GM21529 (cell line): Measurements from ENCODE around the gene ATF3.

Experiments
- ATAC-seq: cut with Tn5 transposase; IDR thresholded peaks from one replicate; pipeline ENCODE4 v1.9.1; 2021; ENCODE audit not compliant: unreplicated experiment

Gene ATF3

DNA sequence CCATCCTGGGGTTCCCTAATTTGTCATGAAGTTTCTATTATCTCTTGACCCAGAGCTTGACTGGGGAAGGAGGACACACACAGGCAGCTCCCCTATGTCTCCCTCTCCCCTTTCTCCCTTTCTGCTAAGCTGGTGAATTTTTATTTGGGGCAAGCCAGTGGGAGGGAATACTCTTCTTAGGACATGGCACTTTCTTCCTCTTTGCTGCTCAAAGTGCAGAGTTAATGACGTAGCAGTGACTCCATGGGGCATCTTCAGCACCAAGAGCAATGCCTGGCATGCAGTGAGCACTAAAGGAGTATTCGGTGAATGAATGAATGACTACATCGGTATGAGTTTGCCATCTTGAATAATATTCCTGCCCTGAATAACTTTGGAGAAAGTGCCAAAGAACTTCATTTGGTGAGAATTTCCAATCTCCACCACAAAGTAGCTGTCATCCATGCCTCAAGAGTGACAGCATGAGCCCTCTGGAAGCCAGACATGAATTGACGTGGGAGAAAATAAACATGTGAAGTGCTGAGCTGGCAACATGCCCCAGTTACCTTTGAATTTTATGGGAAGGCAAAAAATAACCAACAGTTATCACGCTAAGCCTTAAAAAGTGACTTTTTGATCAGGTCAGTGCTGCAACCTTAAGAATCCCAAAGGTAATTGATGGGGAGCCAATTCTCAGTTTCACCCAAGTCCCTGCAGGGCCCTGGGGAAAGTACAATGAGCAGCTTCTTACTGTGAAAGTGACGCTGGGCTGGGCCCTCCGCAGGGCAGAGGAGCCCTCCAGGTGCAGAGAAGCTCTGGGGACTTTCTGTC, 22.1 kb upstream of the ATF3 start:
- ATAC-seq, result peak; percentile 98

DNA sequence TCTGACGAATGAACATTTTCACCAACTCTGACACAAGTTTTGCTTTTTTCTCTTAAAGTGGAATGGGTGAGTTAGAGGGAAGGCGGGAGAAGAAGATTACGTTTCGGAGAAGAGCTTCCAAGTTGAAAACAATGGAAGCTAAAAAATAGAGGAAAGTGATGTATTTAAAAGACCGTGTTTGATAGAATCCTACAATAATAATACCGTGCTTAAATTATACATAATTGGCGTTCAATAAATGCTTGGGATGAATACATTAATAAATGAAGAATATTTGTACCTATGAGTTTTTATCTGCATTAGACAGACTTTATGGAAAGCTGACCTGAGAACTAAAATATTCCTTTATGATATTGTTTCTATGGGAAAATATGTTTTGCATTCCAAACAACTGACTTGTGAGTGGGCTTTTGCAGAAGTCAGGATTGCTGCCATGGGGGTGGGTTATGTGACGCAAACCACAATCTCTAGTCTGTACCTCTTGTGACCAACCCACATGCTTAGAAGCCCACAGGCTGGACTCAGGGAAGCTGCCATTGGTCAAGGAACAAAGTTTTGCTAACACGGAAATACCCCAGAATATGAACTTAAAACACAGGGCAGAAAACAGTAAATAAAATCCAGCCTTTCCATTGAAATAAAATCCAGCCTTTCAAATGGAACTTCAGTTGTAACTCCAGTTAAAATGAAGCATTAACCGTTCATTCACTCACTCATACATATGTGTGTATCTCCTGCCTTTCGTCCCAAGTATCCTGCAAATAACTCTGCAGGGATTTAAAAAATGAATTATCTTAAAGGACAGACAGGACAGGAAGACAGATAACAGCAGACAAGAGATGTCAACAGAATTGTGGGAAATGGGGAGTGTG, 21.3 kb upstream of the ATF3 start:
- no peak for ATAC-seq

DNA sequence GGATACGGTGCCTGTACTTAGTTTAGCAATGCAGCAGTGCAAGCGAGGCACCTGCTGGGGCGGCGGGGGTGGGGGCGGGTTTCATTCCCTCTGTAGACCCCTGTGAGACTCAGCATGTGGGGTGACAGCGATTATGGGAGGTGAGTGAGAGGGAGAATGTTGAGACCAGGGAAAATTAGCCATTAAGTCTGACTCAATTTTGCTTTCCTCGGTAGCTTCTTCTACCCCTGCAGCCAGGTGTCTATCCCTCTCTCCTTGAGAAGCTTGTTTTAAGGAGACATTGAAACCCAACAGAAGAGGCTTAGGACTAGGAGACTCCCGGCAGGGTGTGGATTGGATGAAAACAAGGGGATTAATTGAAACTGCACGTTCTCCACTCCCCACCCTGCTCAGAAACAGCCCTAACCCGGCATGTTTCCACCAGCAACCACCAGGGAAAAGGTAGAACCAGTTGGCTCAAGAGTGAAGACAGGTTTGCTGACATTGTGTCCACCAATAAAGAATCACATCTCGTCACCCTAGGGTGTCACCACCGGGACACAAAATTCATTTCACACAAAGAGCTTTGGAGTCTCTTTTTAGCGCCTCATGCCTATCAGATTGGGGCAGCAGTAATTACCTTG, 20.6 kb upstream of the ATF3 start:
- ATAC-seq, result no peak

DNA sequence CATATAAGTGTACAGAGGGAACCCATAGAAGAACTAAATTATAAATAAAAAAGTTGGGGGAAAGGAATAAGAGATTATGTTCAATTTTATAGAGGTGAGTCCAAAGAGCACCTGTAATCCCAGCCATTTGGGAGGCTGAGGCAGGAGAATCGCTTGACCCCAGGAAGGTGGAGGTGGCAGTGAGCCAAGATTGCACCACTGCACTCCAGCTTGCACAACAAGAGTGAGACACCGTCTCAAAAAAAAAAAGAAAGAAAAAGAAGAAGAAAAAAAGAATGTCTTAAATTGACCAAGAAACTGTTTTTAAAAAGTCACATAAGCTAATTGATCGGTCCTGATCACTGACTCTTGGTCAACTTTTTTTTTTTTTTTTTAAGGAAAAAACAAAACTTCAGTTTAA, 19.1 kb upstream of the ATF3 start:
- no peak for ATAC-seq

DNA sequence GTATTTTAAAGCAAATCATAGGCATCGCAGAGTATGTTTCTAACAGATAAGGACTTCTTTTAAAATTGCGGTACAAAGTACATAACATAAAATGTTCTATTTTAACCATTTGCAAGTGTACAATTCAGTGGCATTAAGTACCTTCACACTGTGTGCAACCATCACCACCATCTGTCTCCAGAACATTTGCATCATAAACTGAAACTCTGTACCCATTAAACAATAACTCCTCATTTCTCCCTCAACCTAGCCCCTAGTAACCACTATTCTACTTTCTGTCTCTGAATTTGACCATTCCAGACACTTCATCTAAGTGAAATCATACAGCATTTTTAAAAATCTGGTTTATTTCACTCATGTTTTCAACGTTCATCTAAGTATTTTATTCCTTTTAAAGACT, 16.6 kb upstream of the ATF3 start:
- ATAC-seq, result no peak

DNA sequence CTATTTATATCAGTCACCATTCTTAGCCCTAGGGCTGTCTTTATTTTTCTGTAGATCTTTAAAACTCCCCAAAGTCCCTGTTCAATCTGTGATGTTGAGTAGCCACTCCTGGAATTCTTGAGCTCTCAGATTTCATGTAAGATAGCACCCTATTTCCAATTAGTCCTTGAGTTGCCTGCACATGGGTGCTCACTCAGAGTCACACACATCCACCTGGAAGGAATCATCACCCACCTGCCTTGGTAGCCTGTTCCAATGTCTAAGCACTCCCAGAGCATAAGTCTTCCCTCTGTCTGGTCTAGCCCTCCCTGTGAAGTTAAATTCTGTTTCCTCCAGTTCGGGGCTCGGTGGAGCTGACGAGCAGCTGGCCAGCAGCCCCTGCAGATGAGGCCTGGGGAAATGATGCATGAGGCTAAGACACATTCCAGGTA, 14.7 kb upstream of the ATF3 start:
- no peak for ATAC-seq

DNA sequence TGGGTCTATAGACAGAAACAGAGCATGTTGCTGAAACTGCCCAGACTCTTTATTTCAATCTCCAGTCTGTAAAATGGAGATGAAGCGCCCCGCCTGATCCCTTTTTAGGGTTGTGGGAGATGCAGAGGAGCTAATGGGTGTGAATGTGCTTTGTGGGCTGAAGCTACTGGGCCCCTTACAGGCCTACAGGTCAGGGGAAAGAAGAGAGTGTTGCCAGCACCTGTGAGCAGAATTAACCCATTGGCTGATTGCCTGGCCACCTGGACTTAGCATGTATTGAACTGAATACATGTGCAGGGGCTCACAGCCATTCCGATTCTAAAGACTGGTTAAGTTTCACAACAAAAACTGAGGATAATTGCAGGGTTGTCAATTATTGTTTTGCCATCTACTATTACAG, 13.9 kb upstream of the ATF3 start:
- ATAC-seq, result no peak

DNA sequence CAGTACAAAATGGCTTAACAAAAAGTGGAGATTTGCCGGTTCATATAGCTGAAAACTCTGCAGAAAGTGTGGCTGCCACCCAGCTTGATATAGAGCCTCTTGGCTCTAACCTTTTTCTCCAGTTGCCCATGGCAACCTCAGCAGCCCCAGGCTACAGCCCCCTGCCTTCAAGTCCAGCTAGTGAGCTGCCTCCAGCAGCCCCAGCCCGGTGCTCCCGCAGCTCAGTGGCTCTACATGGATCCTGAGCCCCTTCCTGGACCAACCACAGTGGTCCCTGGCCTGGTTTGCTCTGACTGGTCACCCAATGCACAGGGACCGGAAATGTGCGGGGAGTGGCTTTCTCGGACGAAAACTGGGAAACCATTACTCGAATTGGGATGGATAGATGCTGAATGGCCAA, 13.3 kb upstream of the ATF3 start:
- no peak for ATAC-seq

DNA sequence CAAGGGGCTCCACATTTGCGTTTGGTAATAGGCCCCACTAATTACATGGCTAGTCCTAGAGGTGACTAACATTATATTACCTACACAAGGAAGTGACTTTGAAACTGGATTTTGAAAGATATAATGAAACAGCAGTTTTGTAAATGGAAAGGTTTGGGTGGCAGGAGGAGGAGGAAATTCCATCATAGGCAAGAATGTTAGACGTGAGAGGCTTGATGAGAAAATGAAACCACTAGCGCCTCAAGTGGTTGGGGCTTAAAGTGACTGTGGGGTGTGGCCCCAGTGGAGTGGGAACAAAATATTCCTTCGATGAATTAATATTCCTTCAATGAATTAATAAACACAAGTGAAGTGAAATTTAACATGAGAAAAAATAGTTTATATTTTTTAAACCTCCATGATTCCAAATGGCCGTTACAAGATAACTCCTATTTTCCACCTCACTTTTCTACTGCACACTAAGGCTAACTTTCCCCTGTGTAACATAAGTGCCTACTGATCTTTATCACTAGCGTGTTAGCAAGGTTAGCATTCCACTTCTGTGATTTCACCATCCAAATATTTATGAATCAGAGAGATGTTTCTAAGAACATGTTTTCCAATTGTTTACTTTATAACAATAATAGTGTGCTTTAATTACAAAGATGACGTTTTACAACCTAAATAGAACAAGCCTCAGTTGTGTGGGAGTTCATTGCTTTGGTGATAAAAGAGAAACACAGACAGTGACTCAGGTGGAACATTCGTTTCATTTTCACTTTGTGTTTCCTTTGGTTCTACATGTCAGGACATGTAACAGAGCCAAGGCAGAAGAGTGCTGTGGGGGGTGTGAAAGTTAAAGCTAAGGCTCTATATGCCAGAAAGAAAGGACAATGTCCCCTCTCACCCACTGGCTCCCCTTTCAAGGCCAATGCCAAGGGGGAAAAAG, 12.5 kb upstream of the ATF3 start:
- peak; percentile 96 for ATAC-seq

DNA sequence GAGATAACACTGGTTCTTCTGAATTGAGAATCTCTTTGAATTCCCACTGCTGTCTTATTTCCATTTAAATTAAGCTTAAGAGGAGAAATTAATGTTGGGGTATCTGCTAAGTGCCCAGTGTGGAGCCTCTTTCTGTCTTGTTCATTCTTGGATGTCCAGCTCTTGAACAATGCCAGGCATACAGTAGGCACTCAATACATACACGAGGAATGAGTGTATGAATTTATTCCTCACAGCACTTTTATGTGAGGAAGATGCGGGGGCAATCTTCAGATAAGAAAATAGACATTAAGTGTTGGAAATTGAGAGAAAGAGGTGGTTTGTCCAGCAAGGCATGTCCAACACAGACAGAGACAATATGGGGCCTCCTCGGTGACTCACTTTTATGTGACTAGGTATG, 11.8 kb upstream of the ATF3 start:
- ATAC-seq, result no peak

DNA sequence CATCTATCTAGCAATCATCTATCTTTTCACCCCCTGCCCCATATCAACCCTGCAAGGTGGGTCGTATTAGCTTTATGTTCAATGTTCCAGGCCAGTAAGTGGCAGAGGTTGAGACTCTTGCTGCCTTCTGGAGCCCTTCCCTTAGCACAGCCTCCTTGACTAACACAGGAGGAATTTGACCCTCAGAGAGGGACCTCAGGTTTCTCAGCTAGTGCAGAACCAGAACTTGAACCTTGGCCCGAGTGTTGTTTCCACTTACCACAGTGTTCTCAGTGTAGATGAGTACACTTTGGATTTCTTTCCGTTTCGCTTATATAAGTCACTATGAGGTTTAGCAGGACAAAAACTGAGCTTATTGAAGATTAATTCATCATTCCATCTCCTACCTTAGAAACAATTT, 11.1 kb upstream of the ATF3 start:
- no peak for ATAC-seq

DNA sequence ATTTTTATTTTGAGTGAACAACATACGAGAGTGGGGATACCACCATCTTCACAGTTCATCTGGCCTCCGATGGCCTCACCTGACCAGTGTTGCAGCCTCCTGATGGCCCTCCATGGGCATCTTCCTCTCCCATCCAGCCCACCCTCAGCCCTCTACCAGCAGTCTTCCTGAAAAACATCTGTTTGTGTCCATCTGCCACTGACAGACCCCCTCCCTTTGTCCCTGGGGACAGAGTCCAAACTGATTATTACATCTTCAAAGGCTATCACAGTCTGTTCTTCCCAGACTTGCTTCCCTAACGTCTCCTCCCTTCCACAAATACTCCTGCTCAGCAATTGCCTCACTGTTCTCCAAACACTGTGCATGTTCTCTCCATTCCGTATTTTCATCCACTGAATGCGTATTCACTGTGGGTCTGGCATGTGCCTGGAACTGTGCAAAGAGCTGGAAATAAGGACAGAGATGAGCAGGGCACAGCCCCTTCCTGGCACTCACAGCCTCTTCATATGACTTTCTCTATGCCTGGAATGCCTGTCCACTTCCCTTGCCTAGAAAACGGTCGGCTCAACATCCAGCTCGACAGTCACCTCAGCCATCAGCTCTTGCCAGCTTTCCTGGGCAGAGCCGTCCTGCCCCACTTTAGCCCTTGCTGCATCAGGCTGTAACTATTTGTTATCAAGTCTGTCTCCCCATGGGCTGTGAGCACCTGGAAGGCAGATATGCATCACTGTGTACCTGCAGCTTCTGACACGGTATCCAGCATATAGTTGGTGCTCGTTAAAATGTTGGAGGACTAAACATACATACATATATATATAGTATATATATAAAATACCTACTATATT, 8.3 kb upstream of the ATF3 start:
- ATAC-seq, result no peak

DNA sequence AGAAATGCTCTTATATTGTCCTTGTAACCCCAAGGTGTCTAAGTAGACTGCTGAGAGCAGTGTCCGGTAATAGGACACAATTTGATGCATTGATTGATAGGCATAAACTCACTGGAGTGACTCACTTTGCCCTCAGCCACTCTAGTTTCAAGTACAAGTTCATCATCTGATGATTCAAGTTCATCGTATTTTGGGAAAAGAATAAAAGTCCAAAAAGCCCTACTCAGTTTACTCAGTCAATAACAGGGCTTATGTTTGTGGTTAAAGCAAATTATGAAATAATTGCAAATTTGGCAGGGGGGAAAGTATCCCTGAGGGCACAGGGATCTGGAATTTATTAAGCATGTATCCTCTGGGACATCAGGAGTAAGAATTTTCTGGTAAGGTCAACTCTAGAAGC, 7.6 kb upstream of the ATF3 start:
- no peak for ATAC-seq

DNA sequence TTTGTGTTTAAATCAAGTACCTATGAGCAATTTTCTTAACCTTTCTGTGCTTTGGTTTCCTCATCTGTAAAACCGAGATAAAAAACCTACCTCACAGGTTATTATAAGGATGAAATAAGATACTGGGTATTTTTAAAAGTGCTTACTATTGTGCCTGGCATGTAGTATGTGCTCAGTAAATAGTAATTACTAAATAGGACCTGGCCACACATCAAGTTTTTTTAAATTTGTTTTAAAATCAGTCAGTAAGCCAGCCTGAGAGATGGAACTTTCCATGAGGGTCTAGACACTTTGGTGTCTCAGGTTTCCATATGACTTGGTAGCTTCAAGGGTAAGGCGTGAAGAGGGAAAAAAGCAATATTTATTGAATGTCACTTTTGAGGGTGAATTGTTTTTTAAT, 7.0 kb upstream of the ATF3 start:
- no peak for ATAC-seq

DNA sequence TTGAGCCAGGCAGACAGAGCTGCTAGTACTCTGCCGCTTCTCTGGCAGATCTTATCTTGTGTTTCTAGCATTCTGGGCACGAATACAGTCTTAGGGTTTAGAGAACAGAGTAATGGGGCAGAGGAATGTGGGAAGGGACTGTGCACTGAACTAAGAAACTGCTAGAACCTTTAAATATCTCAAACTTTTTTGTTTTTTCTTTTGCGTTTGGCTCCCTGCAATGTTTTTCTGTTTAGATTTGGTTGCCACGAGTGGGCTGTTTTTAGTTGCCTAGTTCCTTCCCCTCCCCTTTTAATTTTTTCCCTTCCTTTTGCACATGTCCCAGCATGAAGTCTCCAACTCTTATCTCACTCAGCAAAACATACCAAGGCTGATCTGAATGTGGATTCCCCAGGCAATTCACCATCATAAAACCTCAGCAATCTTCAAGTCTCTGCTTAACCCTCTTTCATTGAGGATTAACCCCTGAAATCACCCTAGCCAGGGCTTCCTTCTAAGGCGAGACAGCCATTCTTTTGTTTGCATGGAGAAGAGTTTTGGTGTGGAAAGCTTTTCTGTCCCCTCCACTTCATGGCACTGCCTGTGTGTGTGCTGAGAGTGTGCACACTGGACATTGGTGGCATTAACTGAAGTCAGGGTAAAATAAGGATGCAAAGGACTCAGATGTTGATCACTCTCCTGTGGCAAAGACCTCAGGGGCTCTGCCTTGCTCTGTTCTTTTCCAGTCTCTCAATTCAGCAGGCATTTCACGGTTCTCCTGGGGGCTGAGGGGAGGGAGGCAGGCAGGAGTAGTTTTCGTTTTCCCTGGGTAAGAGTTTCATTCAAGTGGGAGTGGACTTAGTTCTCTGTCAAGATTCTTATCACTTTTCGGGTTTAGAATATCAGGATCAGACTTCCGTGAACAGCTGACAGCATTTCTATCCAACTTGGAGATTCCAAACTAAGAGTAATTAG, 2.8 kb upstream of the ATF3 start:
- no peak for ATAC-seq

DNA sequence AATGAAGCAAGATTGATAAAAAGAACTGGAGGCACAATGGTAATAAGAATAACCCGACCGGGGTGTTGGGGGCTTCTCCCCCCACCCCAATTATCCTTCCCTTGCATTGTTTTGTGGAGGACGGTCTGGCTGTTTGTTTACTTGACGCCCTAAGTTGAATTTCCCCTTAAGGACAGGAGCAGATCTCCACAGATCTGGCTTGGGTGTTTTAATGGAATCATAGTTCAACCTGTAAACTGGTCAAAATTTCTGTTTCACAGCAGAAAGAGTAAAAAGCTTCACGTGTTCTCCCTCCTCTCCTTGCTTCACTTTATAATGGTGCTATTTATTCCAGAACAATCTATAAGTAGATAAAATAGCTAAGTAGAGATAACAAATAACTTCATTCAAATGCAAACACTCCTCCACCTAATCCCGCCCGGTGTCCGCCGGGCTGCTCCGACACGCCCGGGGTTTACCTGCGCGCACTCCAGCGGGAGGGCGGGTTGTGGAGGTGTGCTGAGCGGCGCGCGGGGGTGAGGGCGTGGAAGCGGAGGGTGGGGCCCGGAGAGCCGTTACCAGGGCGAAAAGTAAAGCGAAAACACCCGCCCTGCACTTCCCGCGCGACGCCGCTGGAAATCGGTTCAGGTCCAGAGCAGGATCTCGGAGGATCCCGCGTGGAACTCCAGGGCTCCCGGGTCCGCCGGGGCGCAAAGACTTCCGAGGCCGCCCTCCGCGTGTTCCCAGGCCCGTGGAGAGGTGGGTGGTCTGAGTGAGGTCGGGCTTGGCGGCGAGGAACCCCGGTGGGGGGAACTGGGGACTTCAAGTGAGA, 2.0 kb upstream of the ATF3 start:
- ATAC-seq, result no peak

DNA sequence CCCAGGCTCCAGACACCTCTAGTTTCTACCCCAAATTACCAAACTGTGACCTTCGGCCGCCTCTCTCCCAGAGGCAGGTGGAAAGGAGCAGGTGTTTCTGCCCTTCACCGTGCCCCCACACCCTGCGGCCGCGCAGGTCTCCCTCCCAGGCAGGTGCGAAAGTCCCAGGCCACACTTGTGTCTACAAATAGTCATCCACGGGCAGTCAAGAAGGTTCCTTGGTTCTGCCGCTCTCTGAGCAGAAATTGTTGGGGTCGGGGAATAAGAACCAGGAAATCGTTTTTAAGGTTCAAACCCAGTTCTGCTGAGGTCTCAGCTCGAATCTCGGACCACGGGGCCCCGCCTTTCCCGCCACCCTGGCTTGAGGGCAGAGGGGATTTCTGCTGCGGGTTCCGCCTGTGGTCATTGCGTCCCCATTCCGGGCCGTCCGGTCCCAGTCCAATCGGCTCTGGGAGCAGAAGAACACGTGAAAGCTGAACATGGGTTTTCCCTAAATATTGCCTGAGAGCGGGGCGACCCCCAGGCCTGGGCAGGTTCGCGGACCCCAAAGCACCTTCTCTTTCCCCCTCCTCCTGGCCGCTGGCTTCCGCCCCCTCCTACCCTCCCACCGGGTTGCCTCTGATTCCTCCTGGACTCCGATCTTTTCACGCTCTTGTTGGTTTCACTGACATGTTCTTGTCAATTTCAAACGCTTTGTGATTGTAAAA, 1.2 kb upstream of the ATF3 start:
- ATAC-seq, result no peak
